AG04449 (cell line): Measurements from ENCODE around the gene GTF2H2.
"Not testable (repeated sequence)": the region's sequence is repeated elsewhere in the genome, so short reads cannot be mapped to it uniquely, and the experiment has no call there.

Source experiments
- CTCF ChIA-PET: fragments of 350-600 bp; formaldehyde crosslinking; extraction: SDS; loops from one replicate; lab custom pipeline; 2021; ENCODE audit warnings: antibody characterized with exemption; lab: Yijun Ruan, JAX
- POLR2A ChIA-PET: fragments of 400-600, 350-600 bp; formaldehyde crosslinking; extraction: SDS; loops from one replicate; lab custom pipeline; 2020; ENCODE audit warnings: antibody characterized with exemption, inconsistent platforms; lab: Yijun Ruan, JAX
- DNase-seq: peaks from one replicate; pipeline ENCODE4 v3.0.0-alpha.2; 2010; ENCODE audit warnings: low read depth, low spot score
- H3K4me3 ChIP-seq: 2 replicates; pipeline ENCODE4 v1.5.1; 2011; ENCODE audit warnings: low read depth, mild to moderate bottlenecking, control low read depth, low read length
- CTCF ChIP-seq: IDR thresholded peaks from one replicate; pipeline ENCODE4 v1.5.1; 2011; ENCODE audit warnings: mild to moderate bottlenecking, moderate library complexity, low read length, control low read depth, inconsistent platforms; ENCODE audit not compliant: insufficient read depth; ENCODE audit errors: missing control alignments

The GTF2H2 gene

DNA sequence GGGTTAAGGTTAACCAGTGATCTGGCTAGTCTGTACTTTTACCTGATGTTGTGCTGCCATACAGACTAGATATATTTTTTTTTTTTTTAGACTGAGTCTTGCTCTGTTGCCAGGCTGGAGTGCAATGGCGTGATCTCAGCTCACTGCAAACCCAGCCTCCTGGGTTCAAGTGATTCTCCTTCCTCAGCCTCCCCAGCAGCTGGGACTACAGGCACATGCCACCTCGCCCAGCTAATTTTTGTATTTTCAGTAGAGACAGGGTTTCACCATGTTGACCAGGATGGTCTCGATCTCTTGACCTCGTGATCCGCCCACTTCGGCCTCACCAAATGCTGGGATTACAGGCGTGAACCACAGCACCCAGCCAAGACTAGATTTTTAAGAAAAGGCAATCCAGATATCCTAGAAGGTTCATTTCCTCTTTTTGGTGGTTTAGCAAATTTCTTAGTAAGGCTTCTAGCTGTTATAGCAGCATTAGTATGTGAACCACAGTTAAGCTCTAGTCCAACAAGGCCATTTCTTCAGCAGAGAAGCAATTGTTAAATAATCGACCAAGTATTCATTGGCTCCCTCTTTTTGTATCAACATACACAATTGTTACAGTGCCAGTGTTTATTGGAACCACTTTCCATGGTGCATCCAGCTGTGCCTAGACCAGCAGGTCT is 42.1 kb downstream of the GTF2H2 start, which contains the start of gene NAIP:
Gene NAIP, minus strand, starts transcription at position 51 of the 665 bp plus-strand sequence. CDS start 12,424 bp downstream, outside the sequence.
- DNase-seq, CTCF ChIA-PET: not testable (repeated sequence)

GRCh38 chr5:71020643-71021042 is 46.8 kb downstream of the GTF2H2 start:
- H3K4me3 ChIP-seq, POLR2A ChIA-PET, DNase-seq, CTCF ChIA-PET: not testable (repeated sequence)

More for the DNA sequence above, 42.1 kb downstream of the GTF2H2 start, which contains the start of gene NAIP:
- H3K4me3 ChIP-seq, POLR2A ChIA-PET: not testable (repeated sequence)

GRCh38 chr5:71018376-71019005 is 49.0 kb downstream of the GTF2H2 start:
- POLR2A ChIA-PET, H3K4me3 ChIP-seq, CTCF ChIA-PET, DNase-seq: not testable (repeated sequence)

DNA sequence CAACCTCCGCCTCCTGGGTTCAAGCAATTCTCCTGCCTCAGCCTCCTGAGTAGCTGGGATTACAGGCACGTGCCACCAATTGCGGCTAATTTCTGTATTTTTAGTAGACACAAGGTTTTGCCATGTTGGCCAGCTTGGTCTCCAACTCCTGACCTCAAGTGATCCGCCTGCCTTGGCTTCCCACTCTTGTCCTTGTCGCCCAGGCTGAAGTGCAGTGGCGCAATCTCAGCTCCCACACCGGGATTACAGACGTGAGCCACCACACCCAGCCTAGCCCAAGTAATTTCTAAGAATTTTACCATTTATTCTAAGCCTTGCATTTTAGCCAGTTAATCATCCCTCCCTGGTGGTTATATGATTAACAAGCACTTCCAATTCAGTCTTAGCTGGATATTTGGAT is 53.3 kb downstream of the GTF2H2 start:
- DNase-seq = no peak
- no peak for TF ChIP-seq CTCF
- no peak overlapping the region for H3K4me3 ChIP-seq
- ChIA-PET CTCF (no interaction called here), POLR2A (no interaction called here)

DNA sequence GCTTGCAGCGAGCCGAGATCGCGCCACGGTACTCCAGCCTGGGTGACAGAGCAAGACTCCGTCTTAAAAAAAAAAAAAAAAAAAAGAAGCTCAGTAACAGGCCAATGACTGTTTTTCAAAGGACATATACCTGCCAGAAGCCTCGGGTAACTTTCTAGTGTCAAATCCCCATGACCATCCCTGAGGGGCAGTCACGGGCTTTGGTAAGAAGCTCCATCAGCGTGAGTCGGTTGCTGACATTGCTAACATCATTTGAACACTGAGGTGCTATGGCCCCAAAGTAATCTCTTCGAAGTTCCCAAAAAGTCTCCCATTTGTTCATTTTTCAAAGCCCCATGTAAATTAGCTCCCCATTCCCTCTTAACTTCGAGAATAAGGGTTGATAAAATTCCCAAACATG is 53.9 kb downstream of the GTF2H2 start:
- CTCF ChIA-PET = no interaction called here
- no peak overlapping the region for H3K4me3 ChIP-seq
- TF ChIP-seq CTCF = no peak
- DNase-seq = no peak
- POLR2A ChIA-PET = no interaction called here

GRCh38 chr5:71011194-71011792 is 56.2 kb downstream of the GTF2H2 start:
- POLR2A ChIA-PET = no interaction called here
- no peak for TF ChIP-seq CTCF
- no peak overlapping the region for H3K4me3 ChIP-seq
- CTCF ChIA-PET = no interaction called here
- DNase-seq = no peak

GRCh38 chr5:71006983-71007382 is 60.5 kb downstream of the GTF2H2 start:
- CTCF ChIA-PET, POLR2A ChIA-PET, H3K4me3 ChIP-seq, DNase-seq: not testable (repeated sequence)
